HEK293 (cell line): ENCODE measurements around the gene HOXA10.

Source experiments
- CTCF ChIA-PET: fragments of 350-600 bp; formaldehyde crosslinking; extraction: SDS; loops from one replicate; lab custom pipeline; 2021; ENCODE audit warnings: antibody characterized with exemption; lab: Yijun Ruan, JAX
- POLR2A ChIA-PET: fragments of 300-600 bp; formaldehyde crosslinking; extraction: SDS; loops from one replicate; lab custom pipeline; 2020; ENCODE audit warnings: antibody characterized with exemption, inconsistent platforms; lab: Yijun Ruan, JAX
- H3K27ac ChIP-seq: fragments of 200-500 bp; sonication (Bioruptor generic); 2 replicates; pipeline ENCODE4 v1.5.1; 2014; ENCODE audit warnings: low read depth, low read length, control low read depth, inconsistent platforms; ENCODE audit errors: extremely low read depth
- H3K36me3 ChIP-seq, 2 experiments: fragments of 200-500 bp in 1 of 2; sonication (Bioruptor generic) in 1 of 2; 1 replicate in 1 of 2; 2 replicates in 1 of 2; pipeline ENCODE4 v1.5.1; 2014 to 2017; ENCODE audit warnings: inconsistent platforms in 2 of 2, low read length in 2 of 2; ENCODE audit not compliant: control insufficient read depth in 2 of 2, insufficient read depth in 1 of 2
- H3K4me1 ChIP-seq: fragments of 200-500 bp; sonication (Bioruptor generic); 2 replicates; pipeline ENCODE4 v1.5.1; 2014; ENCODE audit warnings: mild to moderate bottlenecking, low read length, inconsistent platforms; ENCODE audit not compliant: control insufficient read depth, insufficient read depth
- H3K4me3 ChIP-seq: 2 replicates; pipeline ENCODE4 v1.5.1; 2011; ENCODE audit warnings: low read depth, mild to moderate bottlenecking, control low read depth, low read length, moderate library complexity
- H3K9me3 ChIP-seq: fragments of 200-500 bp; sonication (Bioruptor generic); 2 replicates; pipeline ENCODE4 v1.5.1; 2014; ENCODE audit warnings: low read depth, low read length, inconsistent platforms; ENCODE audit not compliant: control insufficient read depth, insufficient read depth
- IKZF3 ChIP-seq: fragments of 450-650 bp; IDR thresholded peaks from 2 replicates; pipeline ENCODE4 v1.5.0; 2018; ENCODE audit warnings: missing biosample characterization, mild to moderate bottlenecking, missing genetic modification characterization, moderate library complexity
- RBAK ChIP-seq: fragments of 450-650 bp; formaldehyde crosslinking; IDR thresholded peaks from 2 replicates; pipeline ENCODE4 v1.5.1; 2016; ENCODE audit warnings: missing biosample characterization, missing genetic modification characterization
- ZBTB17 ChIP-seq: fragments of 450-650 bp; formaldehyde crosslinking; IDR thresholded peaks from 2 replicates; pipeline ENCODE4 v1.5.1; 2016; ENCODE audit warnings: missing biosample characterization, missing genetic modification characterization
- ZBTB21 ChIP-seq: fragments of 450-650 bp; formaldehyde crosslinking; IDR thresholded peaks from 2 replicates; pipeline ENCODE4 v1.5.1; 2017; ENCODE audit warnings: missing biosample characterization, missing genetic modification characterization
- ZIC2 ChIP-seq: fragments of 450-650 bp; formaldehyde crosslinking; IDR thresholded peaks from 2 replicates; pipeline ENCODE4 v1.5.1; 2016; ENCODE audit warnings: missing biosample characterization, missing genetic modification characterization
- ZNF19 ChIP-seq: fragments of 450-650 bp; formaldehyde crosslinking; IDR thresholded peaks from 2 replicates; pipeline ENCODE4; 2016; ENCODE audit warnings: missing biosample characterization, missing genetic modification characterization, low read depth
- ZNF354C ChIP-seq: fragments of 450-650 bp; formaldehyde crosslinking; IDR thresholded peaks from 2 replicates; pipeline ENCODE4 v1.5.1; 2016; ENCODE audit warnings: missing biosample characterization, missing genetic modification characterization, low read depth, borderline replicate concordance
- ZNF394 ChIP-seq: fragments of 450-650 bp; formaldehyde crosslinking; IDR thresholded peaks from 2 replicates; pipeline ENCODE4 v1.5.1; 2016; ENCODE audit warnings: missing biosample characterization, missing genetic modification characterization, mild to moderate bottlenecking, moderate library complexity, borderline replicate concordance
- ZNF404 ChIP-seq: fragments of 450-650 bp; formaldehyde crosslinking; IDR thresholded peaks from 2 replicates; pipeline ENCODE4 v1.5.1; 2017; ENCODE audit warnings: missing biosample characterization, missing genetic modification characterization
- ZNF426 ChIP-seq: fragments of 450-650 bp; formaldehyde crosslinking; IDR thresholded peaks from 2 replicates; pipeline ENCODE4 v1.5.1; 2017; ENCODE audit warnings: missing biosample characterization, missing genetic modification characterization, mild to moderate bottlenecking, inconsistent platforms, moderate library complexity
- ZNF561 ChIP-seq: fragments of 450-650 bp; IDR thresholded peaks from 2 replicates; pipeline ENCODE4 v1.5.1; 2018; ENCODE audit warnings: missing biosample characterization, missing genetic modification characterization, borderline replicate concordance
- ZNF596 ChIP-seq: fragments of 450-650 bp; IDR thresholded peaks from 2 replicates; pipeline ENCODE4 v1.5.0; 2018; ENCODE audit warnings: missing biosample characterization, mild to moderate bottlenecking, missing genetic modification characterization, moderate library complexity
- ZNF660 ChIP-seq: fragments of 450-650 bp; IDR thresholded peaks from 2 replicates; pipeline ENCODE4 v1.5.1; 2018; ENCODE audit warnings: missing biosample characterization, mild to moderate bottlenecking, missing genetic modification characterization
- ZNF677 ChIP-seq: fragments of 450-650 bp; IDR thresholded peaks from 2 replicates; pipeline ENCODE4 v1.5.0; 2018; ENCODE audit warnings: missing biosample characterization, mild to moderate bottlenecking, missing genetic modification characterization, moderate library complexity
- ZNF830 ChIP-seq: fragments of 450-650 bp; IDR thresholded peaks from 2 replicates; pipeline ENCODE4 v1.5.0; 2018; ENCODE audit warnings: missing biosample characterization, missing genetic modification characterization, low read depth, mild to moderate bottlenecking, moderate library complexity
- TF ChIP-seq, protein P1 (sequence below): fragments of 450-650 bp; formaldehyde crosslinking; IDR thresholded peaks from 2 replicates; pipeline ENCODE4 v1.5.1; 2016; ENCODE audit warnings: missing biosample characterization, missing genetic modification characterization
- TF ChIP-seq, protein P2 (sequence below): fragments of 450-650 bp; formaldehyde crosslinking; IDR thresholded peaks from 2 replicates; pipeline ENCODE4 v1.5.1; 2017; ENCODE audit warnings: missing biosample characterization, missing genetic modification characterization
- TF ChIP-seq, protein P3 (sequence below): fragments of 450-650 bp; formaldehyde crosslinking; IDR thresholded peaks from 2 replicates; pipeline ENCODE4 v1.5.1; 2017; ENCODE audit warnings: missing biosample characterization, missing genetic modification characterization
- TF ChIP-seq, protein P4 (sequence below): fragments of 450-650 bp; formaldehyde crosslinking; IDR thresholded peaks from 2 replicates; pipeline ENCODE4 v1.5.1; 2016; ENCODE audit warnings: missing biosample characterization, missing genetic modification characterization
- TF ChIP-seq, protein P5 (sequence below): fragments of 450-650 bp; formaldehyde crosslinking; IDR thresholded peaks from 2 replicates; pipeline ENCODE4 v1.5.1; 2016; ENCODE audit warnings: missing biosample characterization, missing genetic modification characterization

Gene HOXA10

DNA sequence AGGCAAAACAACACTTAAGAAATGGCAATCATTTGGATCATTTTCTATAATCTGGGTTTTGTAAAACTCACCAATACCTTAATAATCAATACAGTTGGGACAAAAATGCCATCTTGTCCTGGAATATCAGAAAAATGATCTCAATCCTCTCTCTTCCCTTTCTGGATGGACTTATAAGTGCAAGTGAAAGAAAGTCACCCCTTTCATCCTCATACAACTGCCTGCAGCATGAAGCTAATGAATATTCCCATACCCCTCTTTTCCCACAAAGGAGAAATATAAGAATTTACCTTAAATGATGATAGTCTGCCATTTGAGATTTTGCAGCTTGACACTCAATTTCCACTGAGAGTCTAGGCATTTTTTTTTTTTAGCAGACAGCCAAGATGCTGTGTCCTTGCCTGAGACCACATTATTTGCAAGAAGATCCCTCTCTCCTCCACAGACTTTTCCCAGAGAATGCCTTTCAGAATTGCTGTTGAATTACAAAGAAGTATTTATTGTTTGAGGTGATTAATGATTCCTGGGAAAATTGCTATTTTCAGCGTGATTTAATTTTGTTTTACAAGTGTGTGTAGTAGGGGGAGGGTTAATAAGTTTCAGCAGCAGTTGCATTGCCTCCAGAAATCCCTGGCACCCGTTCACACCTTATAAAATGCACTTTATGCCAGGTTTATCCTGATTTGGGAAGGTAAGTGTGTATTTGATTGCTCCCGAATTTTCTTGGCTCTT lies 47.4 kb downstream of the HOXA10 start (continued):
- TF ChIP-seq, protein P1, sequence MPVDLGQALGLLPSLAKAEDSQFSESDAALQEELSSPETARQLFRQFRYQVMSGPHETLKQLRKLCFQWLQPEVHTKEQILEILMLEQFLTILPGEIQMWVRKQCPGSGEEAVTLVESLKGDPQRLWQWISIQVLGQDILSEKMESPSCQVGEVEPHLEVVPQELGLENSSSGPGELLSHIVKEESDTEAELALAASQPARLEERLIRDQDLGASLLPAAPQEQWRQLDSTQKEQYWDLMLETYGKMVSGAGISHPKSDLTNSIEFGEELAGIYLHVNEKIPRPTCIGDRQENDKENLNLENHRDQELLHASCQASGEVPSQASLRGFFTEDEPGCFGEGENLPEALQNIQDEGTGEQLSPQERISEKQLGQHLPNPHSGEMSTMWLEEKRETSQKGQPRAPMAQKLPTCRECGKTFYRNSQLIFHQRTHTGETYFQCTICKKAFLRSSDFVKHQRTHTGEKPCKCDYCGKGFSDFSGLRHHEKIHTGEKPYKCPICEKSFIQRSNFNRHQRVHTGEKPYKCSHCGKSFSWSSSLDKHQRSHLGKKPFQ (tag by site-specific recombination) = peak; percentile 77
- TF ChIP-seq, protein P2, sequence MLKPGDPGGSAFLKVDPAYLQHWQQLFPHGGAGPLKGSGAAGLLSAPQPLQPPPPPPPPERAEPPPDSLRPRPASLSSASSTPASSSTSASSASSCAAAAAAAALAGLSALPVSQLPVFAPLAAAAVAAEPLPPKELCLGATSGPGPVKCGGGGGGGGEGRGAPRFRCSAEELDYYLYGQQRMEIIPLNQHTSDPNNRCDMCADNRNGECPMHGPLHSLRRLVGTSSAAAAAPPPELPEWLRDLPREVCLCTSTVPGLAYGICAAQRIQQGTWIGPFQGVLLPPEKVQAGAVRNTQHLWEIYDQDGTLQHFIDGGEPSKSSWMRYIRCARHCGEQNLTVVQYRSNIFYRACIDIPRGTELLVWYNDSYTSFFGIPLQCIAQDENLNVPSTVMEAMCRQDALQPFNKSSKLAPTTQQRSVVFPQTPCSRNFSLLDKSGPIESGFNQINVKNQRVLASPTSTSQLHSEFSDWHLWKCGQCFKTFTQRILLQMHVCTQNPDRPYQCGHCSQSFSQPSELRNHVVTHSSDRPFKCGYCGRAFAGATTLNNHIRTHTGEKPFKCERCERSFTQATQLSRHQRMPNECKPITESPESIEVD (tag by site-specific recombination) = 0 out of 2 replicates have a peak, but pooled peaks have one; percentile 17
- TF ChIP-seq ZNF394 (tag by site-specific recombination) = no peak
- no peak for TF ChIP-seq ZNF426

DNA sequence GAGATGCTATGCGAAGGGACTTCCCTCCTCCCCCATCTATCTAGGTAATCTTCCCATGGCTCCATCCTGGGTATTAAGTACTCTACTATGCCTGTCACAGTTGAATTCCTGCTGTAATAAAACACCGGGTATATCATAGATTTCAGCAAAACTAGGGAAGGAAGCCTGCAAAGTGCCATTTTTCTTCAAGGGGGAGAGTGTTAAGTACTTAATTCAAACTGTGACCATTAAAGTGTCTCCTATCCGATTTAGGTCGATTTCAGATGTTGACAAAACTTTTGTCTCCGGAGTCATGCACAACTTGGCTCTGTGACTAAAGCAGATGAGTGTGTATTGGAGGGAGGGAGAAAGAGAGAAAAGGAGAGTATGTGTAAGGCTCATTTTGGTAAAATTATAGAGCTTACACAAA lies 48.1 kb downstream of the HOXA10 start:
- H3K9me3 ChIP-seq = no peaks in the 10 kb centered on the region
- no peak overlapping the region for H3K4me3 ChIP-seq
- H3K36me3 ChIP-seq = peaks cover 5 to 29% of the 10 kb centered on the region in 2 experiments; a peak in 1 of 3 replicates
- ChIA-PET CTCF (interaction anchor here (0.5 to 0.7 kb wide), 3 partner anchors 55 to 1233 kb away, joined by 3 to 6 read pairs (median 5); no protein-coding TSS in a partner anchor), POLR2A (no interaction called here)
- H3K4me1 ChIP-seq = peaks cover 49% of the 10 kb centered on the region
- peak overlapping the region; percentile 34; the same call in 1 of the 2 replicates for H3K27ac ChIP-seq
- no peak for TF ChIP-seq RBAK (tag by site-specific recombination)
- no peak for TF ChIP-seq ZNF677 (tag by site-specific recombination)
- TF ChIP-seq ZNF354C (tag by site-specific recombination) = no peak
- TF ChIP-seq, protein P3, sequence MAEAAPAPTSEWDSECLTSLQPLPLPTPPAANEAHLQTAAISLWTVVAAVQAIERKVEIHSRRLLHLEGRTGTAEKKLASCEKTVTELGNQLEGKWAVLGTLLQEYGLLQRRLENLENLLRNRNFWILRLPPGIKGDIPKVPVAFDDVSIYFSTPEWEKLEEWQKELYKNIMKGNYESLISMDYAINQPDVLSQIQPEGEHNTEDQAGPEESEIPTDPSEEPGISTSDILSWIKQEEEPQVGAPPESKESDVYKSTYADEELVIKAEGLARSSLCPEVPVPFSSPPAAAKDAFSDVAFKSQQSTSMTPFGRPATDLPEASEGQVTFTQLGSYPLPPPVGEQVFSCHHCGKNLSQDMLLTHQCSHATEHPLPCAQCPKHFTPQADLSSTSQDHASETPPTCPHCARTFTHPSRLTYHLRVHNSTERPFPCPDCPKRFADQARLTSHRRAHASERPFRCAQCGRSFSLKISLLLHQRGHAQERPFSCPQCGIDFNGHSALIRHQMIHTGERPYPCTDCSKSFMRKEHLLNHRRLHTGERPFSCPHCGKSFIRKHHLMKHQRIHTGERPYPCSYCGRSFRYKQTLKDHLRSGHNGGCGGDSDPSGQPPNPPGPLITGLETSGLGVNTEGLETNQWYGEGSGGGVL = peak; percentile 24; the same call in 1 of the 2 replicates
- TF ChIP-seq ZNF404 (tag by site-specific recombination) = no peak
- no peak for TF ChIP-seq ZNF596
- TF ChIP-seq ZBTB17 (tag by site-specific recombination) = peak; percentile 45; the same call in 1 of the 2 replicates
- no peak for TF ChIP-seq ZNF660 (tag by site-specific recombination)
- TF ChIP-seq, protein P2 (tag by site-specific recombination) = peak; percentile 91
- peak; percentile 75 for TF ChIP-seq IKZF3 (tag by site-specific recombination)
- TF ChIP-seq ZNF561 (tag by site-specific recombination) = no peak
- TF ChIP-seq ZBTB21 (tag by site-specific recombination) = 0 out of 2 replicates have a peak, but pooled peaks have one; percentile 16
- peak; percentile 96 for TF ChIP-seq ZIC2
- TF ChIP-seq, protein P4, sequence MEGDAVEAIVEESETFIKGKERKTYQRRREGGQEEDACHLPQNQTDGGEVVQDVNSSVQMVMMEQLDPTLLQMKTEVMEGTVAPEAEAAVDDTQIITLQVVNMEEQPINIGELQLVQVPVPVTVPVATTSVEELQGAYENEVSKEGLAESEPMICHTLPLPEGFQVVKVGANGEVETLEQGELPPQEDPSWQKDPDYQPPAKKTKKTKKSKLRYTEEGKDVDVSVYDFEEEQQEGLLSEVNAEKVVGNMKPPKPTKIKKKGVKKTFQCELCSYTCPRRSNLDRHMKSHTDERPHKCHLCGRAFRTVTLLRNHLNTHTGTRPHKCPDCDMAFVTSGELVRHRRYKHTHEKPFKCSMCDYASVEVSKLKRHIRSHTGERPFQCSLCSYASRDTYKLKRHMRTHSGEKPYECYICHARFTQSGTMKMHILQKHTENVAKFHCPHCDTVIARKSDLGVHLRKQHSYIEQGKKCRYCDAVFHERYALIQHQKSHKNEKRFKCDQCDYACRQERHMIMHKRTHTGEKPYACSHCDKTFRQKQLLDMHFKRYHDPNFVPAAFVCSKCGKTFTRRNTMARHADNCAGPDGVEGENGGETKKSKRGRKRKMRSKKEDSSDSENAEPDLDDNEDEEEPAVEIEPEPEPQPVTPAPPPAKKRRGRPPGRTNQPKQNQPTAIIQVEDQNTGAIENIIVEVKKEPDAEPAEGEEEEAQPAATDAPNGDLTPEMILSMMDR (tag by site-specific recombination) = no peak
- TF ChIP-seq ZNF19 (tag by site-specific recombination) = no peak
- TF ChIP-seq, protein P5, sequence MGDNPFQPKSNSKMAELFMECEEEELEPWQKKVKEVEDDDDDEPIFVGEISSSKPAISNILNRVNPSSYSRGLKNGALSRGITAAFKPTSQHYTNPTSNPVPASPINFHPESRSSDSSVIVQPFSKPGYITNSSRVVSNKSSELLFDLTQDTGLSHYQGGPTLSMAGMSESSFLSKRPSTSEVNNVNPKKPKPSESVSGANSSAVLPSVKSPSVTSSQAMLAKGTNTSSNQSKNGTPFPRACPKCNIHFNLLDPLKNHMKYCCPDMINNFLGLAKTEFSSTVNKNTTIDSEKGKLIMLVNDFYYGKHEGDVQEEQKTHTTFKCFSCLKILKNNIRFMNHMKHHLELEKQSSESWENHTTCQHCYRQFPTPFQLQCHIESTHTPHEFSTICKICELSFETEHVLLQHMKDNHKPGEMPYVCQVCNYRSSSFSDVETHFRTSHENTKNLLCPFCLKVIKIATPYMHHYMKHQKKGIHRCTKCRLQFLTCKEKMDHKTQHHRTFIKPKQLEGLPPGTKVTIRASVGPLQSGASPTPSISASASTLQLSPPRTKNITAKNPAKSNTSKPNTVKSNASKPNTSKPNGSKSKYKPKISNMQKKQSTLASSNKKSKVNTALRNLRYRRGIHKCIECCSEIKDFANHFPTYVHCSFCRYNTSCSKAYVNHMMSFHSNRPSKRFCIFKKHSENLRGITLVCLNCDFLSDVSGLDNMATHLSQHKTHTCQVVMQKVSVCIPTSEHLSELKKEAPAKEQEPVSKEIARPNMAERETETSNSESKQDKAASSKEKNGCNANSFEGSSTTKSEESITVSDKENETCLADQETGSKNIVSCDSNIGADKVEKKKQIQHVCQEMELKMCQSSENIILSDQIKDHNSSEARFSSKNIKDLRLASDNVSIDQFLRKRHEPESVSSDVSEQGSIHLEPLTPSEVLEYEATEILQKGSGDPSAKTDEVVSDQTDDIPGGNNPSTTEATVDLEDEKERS (tag by site-specific recombination) = no peak
- TF ChIP-seq ZNF830 (tag by site-specific recombination) = no peak
